NCI-H2029 (cell line): ENCODE data around the gene ITPR2.
"Not testable (repeated sequence)": the region's sequence is repeated elsewhere in the genome, so short reads cannot be mapped to it uniquely, and the experiment has no call there.

Experiments
- DNase-seq: peaks from one replicate; lab custom pipeline; 2025; lab: John Stamatoyannopoulos, UW

Gene ITPR2

DNA sequence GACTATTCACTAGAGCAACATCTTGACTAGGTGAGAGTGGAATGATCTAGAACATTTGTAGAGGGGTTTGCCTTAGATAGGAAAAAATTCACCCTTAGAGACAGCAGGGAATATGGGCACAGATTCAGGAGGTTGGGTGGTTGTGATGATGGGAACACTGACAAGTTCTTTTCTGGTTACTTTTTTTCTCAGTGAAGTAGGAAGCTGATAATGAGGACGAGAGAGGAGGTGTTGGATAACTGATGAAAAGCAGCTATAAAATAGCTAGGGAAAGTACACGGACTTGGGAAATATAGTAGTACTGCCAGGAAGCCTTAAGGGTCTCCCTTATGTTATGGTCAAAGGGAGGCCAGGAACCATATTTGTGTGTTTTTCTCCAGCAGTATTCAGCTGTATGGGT is 387.1 kb downstream of the ITPR2 start:
- DNase-seq = no peak

DNA sequence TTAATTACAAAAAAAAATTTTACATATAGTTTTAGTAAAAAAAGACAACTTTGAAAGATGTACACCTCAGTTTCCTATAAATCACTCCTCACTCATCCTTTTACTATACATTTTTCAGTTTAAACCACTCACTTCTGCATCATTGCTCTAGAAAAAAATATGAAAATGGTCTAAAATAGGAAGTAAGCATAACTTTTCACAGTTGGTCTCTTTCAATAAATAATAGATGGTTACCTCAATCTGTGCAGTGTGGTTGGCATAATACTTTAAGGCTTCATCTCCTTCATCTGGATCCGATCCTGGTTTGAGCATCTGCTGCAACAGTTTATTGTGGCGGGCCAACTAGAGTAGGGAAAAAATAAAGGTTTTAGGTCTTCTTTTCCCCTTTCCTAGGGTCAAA is 389.7 kb downstream of the ITPR2 start:
- no peak for DNase-seq

- no peak for DNase-seq
Observed at GRCh38 chr12:26441434-26441833, 391.6 kb downstream of the ITPR2 start.

DNA sequence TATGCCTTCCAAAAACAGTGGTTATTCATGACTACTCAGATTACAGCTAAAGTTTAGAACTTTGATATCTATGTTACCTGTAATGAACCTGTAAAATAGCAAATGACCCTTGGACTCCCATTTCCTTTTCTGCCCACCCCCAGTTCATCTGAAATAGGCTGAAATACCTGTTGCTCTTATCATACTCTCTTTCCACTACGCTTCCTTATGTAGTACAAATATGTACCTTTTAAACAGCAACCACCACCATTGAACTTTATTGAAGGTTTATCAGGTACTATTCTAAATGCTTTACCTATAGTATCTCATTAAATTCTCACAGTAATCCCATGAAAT is 398.0 kb downstream of the ITPR2 start:
- no peak for DNase-seq

GRCh38 chr12:26434299-26435068 is 398.5 kb downstream of the ITPR2 start:
- peak; percentile 25 for DNase-seq

- DNase-seq = not testable (repeated sequence)
Observed at GRCh38 chr12:26433701-26434100, 399.3 kb downstream of the ITPR2 start.

- no peak for DNase-seq
Observed at GRCh38 chr12:26431211-26431610, 401.8 kb downstream of the ITPR2 start.

DNA sequence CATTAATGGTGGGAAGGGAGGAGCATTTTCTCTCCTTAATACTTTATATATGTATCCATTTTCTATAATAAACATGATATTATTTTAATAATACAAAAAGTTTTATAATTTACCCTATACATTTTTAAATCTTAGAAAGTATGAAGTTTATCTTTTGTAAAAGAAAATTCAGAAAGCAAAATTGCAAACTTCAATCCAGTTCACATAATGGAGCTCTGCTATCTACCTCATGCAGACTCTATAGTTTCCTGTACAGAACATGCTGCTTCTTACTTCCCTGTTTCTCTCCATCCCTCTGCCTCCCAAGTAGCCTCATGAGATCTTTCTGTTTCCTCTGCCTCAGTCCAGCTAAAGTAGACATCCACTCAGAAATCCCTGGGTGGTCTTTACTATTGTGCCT is 402.4 kb downstream of the ITPR2 start:
- not testable (repeated sequence) for DNase-seq

GRCh38 chr12:26429070-26429691 is 403.8 kb downstream of the ITPR2 start:
- no peak for DNase-seq

GRCh38 chr12:26428420-26428819 is 404.6 kb downstream of the ITPR2 start:
- DNase-seq = no peak

- DNase-seq = no peak
Observed at GRCh38 chr12:26426652-26427051, 406.3 kb downstream of the ITPR2 start.

- no peak for DNase-seq
Observed at GRCh38 chr12:26425587-26426260, 407.3 kb downstream of the ITPR2 start.

- no peak for DNase-seq
Observed at GRCh38 chr12:26422839-26423398, 410.1 kb downstream of the ITPR2 start.

- no peak for DNase-seq
Observed at GRCh38 chr12:26416550-26416949, 416.4 kb downstream of the ITPR2 start.

- DNase-seq = no peak
Observed at GRCh38 chr12:26410689-26411088, 422.3 kb downstream of the ITPR2 start.

DNA sequence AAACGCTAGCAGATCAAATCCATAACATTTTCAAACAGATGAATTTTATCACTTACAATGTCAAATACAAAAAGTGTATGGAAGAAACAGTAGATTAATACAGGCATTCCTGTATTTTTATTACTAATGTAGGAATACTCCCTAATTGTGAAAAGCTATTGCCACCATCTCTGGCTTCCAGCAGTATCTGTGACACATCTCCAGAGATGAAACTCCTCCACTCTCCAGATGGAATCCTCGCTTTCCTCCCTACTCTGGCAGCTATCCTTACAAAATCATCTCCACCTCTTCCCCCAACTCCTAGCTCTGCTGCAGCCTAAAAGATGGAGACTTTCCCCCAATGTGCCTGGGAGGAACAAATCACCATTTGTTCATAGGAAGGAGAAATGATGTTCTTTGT is 426.2 kb downstream of the ITPR2 start:
- no peak for DNase-seq

GRCh38 chr12:26406391-26406790 is 426.6 kb downstream of the ITPR2 start:
- no peak for DNase-seq

DNA sequence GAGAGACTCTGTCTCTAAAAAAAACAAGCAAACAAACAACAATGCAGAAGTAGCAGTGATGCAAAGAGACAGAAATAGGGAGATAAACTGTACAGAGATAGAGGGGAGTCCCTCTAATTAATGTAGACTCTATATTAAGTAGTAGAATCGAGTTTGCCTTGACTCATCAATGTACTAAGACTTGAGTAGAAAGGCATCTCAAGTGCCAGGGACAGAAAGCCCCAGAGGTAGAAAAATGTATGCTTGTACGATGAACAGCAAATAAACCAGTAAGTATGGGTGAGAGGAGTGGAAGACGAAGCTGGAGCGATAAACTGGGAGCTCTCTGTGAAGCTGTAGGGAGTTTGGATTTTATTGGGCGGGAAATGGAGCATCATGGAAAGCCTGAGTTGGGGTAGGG is 429.4 kb downstream of the ITPR2 start:
- no peak for DNase-seq

GRCh38 chr12:26402648-26403047 is 430.3 kb downstream of the ITPR2 start:
- no peak for DNase-seq

DNA sequence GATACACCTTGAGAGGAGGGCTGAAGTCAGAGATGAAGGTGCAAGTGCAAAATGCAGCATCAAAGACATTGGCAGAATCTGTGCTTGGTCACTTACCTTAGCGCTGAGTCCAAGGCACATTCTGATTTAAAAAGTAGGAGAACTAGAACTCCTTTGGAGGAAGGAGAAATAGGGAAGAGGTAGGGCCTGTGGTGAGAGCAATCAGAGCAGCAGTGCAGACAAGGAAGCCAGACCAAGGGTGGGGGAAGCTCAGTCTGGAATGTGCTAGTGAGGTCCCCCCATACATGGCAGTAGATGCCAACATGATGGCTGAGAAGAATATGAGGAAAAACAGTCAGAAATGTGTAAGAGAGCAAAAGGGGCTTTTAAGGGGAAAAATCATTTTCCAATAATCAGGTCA is 431.1 kb downstream of the ITPR2 start:
- no peak for DNase-seq

GRCh38 chr12:26400627-26401026 is 432.4 kb downstream of the ITPR2 start:
- DNase-seq = no peak

DNA sequence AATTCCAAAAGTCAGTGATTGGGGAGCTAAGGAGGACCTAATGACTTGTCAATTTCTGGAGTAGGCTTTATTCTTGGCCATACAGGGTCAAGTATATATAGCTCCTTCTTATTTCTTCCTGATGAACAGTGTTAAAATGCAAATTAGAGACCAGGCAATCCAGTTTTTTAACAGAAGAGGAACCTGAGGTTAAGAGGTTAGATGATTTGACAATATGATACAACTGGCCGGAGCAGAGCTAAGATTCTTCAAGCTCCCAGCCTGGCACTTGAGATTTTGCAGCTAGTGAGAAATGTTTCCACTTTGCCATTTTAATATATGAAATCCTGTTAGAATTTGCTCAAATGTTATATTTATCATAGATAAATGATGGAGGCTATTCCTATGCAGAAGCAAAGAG is 433.6 kb downstream of the ITPR2 start:
- no peak for DNase-seq

DNA sequence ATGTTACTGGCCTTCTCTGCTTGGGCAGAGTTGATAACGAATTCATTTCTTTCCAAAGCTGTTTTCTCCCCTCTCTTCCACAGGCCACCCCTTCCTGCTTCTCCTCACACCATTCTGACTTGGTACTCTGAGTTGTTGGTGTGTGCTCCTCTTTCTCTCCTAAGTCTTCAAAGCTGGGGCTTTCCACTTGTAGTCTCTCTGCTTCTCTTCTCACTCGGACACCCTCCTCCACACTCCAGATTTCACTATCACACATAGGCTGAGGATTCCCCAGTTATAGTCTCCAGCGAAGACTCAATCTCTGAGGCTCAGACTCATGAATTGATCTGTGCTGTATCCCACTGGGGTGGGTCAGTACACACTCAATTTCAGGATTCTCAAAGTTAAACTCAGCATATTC is 436.6 kb downstream of the ITPR2 start:
- no peak for DNase-seq
